T follicular helper cell (primary cell): ENCODE data around the gene OR2T35.
"Not testable (repeated sequence)": the region's sequence is repeated elsewhere in the genome, so short reads cannot be mapped to it uniquely, and the experiment has no call there.

Experiments used
- DNase-seq: peaks from one replicate; pipeline ENCODE4 v3.0.0-alpha.2; 2020; ENCODE audit warnings: low read depth
- total RNA-seq, 2 experiments: gene quantifications; one replicate each; lab custom pipeline; 2026; lab: John Stamatoyannopoulos, UW

Gene OR2T35
- total RNA-seq = 0 reads per million in 2 experiments

DNA sequence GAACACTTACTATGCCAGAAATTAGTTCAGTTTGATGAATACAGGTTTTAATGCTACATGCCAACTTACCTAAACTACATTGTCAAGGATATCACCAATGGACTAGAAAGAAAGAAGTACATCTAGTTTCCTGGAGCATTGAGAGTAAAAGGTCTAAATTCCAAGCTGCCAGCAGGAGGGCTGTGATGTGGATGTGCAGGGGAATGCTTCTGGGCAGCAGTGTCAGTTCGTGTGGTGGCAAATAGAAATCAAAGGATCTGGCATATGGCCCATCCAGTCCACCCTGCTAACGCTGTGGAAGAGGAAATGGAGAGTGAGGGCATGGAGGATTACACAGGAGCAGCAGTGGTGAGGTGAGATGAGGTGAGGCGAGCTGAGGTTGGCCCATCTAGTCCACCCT, at the start of gene OR2T35:
Gene OR2T35 (minus strand): TSS at position 101 of the 400 bp plus-strand sequence. CDS start 6,020 bp downstream, outside the sequence.
- DNase-seq = not testable (repeated sequence)

GRCh38 chr1:248691567-248692155, 46.6 kb upstream of the OR2T35 start:
- DNase-seq = no peak

GRCh38 chr1:248688527-248689298, 43.6 kb upstream of the OR2T35 start:
- no peak for DNase-seq

GRCh38 chr1:248686815-248687214, 41.7 kb upstream of the OR2T35 start:
- no peak for DNase-seq

- no peak for DNase-seq
These were observed 36.6 kb upstream of the OR2T35 start for GRCh38 chr1:248681651-248682050.

DNA sequence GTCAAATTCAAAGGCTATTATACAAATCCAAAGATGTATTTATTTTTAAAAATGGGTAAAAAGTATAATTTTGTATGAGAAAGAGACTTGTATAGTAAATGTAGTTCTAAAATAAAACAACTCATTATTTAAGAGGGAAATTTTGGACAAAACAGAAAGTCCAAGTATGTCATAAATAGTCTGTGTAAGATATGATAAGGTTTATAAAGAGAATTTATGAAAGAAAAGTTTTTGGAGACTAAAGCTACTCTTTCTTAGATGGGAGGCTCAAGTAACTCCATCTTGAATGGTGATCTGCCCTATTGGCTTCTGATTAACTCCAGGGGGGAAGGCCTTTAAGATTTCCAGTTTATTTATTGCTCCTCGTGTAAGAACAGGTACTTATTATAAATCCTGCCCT, 24.9 kb upstream of the OR2T35 start:
- no peak for DNase-seq

- not testable (repeated sequence) for DNase-seq
These were observed 18.6 kb upstream of the OR2T35 start for GRCh38 chr1:248663453-248664328.

DNA sequence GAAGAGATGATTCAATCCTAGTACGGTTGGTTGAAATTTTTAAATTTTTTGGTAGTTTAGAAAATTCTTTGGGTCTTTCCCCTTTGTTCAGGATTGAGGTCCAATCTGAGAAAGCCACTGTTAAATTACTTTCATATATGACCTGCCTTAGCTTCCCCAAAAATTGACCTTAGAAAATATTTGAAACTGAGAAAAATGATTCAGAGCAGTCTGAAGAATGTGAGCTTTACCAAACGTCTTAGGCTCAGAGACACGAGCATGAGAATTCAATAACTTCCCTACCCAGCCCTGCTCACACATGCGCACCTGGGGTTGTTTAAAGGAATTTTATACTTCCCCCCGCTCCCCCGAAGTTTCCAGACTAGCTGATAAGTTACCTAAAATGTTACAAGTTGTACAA, 11.7 kb upstream of the OR2T35 start:
- not testable (repeated sequence) for DNase-seq

DNA sequence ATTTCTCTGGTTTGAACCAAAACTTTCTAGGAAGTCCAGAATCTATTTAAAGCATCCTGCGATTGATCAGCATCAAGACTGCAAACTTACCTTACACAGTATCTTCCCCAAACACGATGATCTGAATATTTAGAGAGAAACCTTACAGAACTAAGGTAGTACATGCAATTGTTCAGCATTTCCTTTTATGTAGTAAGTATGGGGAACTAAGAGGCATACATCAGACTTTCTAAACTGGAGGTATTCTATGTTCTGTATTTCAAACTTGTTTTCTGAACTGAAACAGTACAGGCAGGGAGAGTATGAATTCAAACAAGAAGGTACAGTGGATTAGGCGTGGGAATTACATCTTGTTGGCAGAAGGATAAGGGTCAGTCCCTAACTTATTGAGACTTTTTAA, 10.3 kb upstream of the OR2T35 start, which contains the start of gene OR2T27:
Gene OR2T27 (minus strand): TSS at position 175 of the 400 bp plus-strand sequence. CDS start 4,644 bp downstream, outside the sequence.
- not testable (repeated sequence) for DNase-seq

DNA sequence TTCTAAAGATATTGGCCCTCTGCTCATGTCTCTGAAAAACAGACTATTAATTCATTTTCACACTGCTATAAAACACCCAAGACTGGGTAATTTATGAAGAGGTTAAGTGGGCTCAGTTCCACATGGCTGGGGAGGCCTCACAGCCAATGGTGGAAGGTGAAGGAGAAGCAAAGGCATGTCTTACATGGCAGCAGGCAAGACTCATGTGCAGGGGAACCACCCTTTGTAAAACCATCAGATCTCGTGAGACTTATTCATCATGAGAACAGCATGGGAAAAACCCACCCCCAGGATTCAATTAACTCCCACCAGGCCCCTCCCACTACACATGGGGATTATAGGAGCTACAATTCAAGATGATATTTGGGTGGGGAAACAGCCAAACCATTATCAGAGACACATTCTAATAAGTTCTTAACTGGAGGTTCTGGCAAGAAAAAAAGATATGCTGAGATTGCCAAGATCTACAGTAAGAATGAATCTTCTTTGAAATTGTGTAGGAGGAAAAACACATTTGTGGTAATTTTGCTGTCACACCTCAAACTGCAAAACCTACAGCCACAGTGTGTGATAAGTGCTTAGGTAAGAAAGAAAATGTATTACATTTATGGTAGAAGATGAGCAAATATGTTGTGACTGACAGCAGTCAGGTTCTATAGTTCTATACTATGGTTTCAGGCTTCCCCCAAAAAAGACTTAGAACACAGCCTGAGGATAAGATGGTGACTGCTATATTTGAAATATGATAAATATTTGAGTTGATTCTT, 3.9 kb upstream of the OR2T35 start:
- not testable (repeated sequence) for DNase-seq

DNA sequence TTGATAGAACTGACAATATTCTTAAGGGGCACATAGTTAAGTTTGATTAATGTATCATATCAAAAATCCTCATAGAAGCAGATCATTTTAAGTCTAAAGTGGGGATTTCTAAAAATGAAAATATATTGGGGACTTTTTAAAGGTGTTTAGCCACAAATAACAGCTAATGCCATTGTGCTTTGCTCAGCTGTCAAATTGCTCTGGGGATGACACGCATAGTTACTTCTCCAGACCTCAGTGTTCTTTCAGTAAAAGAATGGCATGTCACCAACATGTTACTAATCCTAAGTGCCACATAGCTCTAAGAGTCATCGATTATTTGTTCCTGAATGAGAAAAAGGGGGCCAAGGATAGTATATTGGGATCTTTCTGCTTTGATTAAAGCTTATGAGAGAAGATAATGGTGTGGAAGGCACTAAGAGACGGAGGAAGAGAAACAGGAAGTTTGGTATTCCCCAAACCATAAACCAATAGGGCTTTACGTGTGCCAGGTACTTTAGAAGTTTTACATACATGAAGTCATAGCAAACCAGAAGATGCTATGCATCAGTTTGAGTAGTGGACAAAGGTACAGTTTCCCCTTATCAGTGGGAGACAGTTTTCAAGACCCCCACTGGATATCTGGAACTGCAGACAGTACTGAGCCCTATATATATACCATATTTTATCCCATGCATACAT, 2.0 kb downstream of the OR2T35 start:
- not testable (repeated sequence) for DNase-seq

DNA sequence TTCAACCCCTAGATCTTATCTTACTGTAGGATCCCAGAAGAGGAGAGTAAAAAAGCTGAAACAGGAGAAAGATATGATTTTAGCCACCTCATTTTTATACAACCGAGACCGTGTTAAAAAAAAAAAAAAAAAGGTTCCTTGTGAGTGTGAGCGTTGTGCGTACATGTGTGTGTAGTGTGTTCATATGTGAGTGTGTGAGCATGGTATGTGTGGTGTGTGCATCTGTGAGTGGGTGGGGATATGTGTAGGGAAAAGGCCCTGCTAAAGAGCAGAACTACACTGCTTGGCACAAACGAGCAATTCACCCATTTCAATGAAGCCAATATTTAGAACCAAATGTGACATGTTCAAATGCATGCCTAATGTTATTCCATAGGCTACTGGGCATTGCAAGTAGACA, 3.5 kb downstream of the OR2T35 start:
- not testable (repeated sequence) for DNase-seq

- DNase-seq = not testable (repeated sequence)
These were observed 4.2 kb downstream of the OR2T35 start for GRCh38 chr1:248640906-248641305.

DNA sequence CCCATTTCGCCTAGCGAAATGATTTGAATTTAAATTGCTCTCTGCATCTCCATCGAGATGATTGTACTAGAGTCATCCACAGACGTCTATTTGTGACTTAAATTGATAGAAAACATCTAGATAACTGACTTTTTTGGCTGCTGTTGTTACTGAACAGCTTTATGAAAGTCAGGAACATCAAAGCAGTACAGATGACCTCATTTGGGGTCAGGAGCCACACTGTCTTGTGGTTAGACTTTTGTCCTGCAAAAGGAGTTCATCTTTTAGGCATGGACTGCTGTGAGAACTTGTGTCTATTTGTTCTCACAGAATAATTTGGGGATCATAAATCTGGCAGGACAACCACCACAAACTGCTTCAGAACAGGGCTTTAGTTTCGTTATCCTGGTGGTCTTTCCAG, 5.4 kb downstream of the OR2T35 start:
- DNase-seq = not testable (repeated sequence)

DNA sequence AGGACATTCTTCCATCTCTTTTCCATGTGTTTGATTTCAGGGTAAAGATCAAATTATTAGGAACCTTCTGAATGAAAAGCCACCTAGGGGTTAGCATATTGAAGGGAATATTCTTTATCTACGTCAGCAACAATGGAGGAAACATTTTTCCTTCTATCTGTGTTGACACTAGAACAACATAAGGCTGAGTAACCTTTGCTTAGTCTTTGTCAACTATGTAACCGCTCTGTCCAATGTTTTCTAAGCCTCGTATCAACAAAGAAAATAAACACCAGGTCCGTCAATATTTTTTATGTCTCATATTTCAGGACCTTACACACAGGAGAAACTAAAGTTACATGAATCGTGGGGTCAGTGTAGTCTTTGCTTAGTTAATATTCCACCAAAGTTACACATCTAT, 8.5 kb downstream of the OR2T35 start:
- DNase-seq = not testable (repeated sequence)

DNA sequence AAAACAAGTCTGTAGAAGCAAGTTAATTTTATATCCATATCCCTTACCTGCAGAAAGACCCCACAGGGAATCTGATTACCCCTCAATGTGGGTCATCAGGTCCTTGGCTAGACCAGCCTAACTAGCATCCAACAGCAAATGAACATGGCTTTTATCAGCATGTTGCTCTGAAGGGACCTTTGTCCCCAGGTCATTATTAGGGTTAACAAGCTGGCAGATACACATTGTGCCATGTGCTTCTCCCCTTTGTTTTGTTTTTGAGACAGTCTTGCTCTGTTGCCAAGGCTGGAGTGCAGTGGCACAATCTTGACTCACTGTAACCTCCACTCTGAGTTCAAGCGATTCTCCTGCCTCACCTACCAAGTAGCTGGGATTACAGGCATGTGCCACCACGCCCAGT, 10.1 kb downstream of the OR2T35 start, which contains the start of gene OR2T11:
Gene OR2T11 (minus strand): TSS at position 101 of the 400 bp plus-strand sequence. CDS start 7,963 bp downstream, outside the sequence.
- not testable (repeated sequence) for DNase-seq

DNA sequence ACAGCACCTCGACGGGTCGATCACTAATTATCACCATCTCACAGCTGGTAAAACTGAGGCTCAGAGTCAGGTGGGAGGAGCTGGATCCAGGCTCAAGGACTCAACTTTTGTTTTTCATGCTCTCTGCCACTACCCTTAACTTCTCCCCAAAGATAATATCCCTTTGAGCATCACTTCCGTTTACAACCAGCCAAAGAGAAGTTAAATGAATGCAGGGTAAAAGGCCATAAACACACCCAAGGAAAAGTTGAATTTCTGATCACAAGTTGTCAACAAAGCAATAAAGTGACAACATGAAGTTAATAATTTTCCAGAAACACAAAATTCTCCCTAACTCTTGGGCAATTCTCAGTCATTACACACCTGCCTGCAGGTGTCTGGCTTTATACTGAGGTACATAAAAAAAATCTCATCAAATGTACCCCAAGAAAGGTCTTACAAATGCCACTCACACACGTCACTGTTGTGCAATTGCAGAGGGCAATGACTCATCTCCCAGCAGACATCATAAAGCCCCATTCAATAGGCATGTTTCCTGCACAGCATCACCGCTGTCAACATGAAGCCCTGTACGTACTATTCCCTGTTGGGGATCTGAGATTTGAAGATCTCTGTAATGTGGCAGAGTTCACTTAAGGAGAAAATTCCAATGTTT, 13.6 kb downstream of the OR2T35 start:
- DNase-seq = no peak

- no peak for DNase-seq
These were observed 14.5 kb downstream of the OR2T35 start for GRCh38 chr1:248630551-248630950.

GRCh38 chr1:248627971-248628844, 16.9 kb downstream of the OR2T35 start:
- no peak for DNase-seq
